Hematopoietic multipotent progenitor cell treated with erythropoietin and hydrocortisone succinate and interleukin-3 and kit ligand, for 15 days (in vitro differentiated cells): ENCODE results near the gene GSE1.
A peak's percentile ranks its signal among the peaks of the same experiment; 100 is the strongest.

Source experiments
- DNase-seq: peaks from one replicate; pipeline ENCODE4 v3.0.0-alpha.2; 2015; ENCODE audit warnings: low spot score

GSE1 gene

DNA sequence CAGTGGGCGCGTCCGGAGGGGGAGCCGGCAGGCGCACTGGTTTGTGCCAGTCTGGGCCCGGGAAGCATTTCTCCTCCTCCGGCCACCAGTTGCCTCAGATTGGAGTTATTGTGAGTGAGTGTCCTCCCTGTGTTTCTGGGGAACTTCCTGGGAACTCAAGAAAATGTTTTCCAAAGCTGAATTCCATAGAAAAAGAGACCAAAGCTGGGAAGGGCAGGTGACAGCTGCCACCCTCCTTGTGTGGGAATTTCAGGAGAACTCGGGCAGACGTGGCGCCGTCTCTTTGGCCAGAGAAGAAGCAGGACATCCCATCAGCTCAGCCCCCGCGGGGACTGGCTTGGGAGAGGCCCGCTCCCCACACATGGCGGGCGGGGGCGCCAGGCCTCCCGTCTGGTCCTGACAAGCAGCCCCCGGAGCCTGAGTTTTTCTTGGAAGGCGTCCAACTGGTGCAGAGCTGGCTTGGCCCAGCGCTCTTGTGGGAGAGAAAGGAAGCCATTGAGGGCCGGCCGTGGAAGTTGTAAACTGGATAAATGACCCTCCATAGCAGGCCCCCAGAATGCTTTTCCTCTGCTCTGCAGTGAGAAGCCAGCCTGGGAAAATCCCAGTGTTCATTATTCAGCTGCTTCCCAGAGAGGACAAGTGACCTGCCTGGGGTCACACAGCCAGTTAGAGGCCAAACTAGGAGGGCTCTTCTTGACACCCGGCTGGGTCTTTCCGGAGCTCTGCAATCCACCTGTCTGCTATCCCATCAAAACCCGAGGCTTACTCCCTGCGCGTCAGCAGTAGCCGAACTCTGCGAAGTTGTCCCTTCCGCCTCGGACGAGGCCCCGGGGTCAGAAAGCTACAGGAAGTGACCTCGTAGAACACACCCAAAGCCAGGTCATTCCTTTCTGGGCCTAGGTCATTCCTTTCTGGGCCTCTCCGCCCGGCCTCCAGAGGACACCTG, 39.2 kb upstream of the GSE1 start:
- no peak for DNase-seq

DNA sequence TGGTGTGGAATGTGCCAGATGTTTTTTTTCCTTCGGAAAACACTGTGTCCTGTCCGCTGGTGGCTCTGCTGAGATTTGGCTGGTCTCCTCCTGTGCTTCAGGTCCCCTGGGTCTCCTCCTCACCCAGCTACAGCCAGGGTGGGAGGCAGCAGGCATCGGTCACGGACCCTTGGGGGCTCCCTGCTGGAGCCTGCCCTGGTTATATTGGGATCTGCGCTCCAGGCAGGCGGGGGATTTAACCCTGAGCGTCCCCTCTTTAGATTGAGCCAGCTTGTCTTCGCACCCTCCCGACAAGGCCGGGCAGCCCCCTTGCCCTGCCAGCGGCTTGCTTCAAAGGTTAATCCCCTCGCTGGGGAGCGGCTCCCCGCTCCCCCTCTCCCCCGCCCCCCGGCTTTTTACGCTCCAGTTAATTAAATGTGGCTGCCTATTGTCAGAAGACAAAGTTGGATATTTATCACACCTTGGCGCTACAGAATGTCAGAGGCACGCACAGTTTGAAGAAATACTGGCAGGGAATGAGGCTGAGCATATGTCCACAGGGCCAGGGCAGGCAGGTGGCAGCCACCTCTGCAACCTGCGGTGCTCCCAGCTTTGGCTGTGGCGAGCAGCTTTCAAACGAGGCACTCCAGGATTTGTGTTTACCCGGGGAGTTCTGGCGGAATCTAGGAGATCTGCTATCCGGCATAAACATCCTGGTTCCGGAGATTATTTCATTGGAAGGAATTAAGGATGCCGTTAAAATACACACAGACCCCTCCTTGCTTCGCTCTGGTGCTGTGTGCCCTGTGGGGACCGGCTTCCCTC, 38.2 kb upstream of the GSE1 start:
- DNase-seq: no peak

DNA sequence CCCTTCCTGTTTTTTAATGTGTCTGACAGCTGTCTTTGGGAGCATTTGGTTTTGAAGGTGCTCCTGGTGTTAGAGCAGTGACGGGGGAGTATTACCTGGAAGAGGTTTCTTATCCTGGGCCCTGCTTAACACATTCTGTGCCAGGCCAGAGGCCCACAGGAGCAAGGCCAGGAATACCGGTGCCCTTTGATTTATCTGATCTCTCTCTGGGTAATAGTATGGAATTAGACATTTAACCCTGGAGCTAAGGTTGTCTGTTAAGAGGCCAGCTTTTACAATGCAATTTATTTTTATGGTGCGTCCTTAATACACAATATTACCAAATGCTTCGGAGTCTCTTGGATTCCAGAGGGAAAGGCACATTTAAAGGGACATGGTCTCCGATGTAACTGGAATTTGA, 37.2 kb upstream of the GSE1 start:
- no peak for DNase-seq

DNA sequence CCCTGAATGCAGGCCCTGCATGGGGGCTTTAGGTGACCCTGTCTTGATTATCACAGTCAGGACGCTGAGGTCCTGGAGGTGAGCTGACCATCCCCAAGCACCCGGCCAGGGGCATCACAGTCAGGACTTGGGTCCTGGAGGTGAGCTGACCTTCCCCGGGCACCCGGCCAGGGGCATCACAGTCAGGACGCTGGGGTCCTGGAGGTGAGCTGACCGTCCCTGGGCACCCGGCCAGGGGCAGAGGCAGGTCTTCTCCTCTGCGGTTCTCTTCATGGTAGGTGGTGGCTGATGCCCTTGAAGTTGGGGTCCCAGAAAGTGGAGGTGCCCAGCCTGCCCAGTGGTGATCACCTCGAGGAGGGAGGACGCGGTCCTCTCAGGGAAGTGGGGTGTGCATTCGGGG, 36.2 kb upstream of the GSE1 start:
- DNase-seq: no peak

DNA sequence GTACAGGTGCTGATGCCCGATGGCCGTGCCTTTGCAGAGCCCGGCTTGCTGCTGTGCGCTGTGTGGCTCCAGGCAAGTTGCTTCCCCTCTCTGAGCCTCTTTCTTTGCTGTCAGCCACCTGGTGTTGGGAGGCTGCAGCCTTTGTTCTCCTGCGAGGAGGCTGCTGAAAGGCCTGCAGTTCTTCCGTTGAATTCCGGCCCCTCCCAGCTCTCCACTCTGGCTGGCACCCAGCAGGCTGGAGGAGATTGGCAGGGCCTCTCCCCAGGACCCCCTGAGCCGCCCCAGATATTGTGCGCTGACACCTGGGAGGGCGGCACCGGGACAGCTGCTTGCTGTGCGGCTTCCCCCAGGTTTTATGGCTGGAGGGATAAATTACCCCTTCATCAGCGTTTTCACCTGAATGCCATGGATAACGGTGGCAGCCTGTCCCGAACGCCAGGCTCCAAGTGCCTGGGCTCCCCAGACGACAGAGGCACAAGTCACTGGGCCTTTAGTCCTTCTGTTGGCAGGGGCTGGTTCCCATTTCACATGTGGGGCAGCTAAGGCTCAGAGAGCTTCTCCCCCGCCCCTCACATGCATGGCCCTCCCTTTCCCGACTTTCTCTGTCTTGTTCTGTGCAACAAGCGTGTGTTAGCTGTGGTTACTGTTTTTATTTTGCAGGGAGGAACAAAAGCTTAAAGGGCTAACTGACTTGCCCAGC, 35.1 kb upstream of the GSE1 start:
- DNase-seq: no peak

DNA sequence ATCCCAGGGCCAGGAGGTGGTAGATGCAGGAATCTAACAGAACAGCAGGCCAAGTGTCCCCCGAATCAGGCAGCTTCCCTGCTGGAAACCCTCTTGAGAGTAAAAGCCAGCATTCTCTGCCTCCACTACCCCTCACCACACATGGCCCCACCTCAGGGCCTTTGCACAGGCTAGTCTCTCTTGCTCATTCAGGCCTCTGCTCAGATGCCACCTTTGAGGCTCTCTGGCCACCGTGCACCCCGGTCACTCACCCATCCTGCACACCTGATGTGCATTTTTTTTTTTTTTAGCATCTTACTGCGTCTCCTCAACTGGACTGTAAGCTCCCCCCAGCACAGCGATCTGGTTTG, 34.5 kb upstream of the GSE1 start:
- no peak for DNase-seq

DNA sequence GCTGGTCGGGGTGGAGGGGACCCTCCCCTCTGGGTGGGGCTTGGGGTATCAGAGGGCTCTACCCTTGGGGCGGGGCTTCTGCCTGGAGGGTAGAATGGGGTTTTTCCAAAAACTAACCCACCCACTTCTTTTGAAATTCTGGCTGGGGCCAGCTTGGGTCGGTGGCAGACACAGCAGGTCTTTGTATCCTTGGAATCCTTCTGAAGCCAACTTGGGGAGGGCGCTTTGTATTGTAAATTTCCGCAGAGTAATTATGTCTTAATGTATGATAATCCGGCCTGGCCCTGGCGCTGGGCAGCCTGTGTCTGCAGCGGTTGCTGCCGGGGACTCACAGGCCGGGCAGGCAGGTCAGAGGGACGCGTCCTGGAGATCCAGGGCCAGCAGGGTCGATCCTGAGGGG, 33.9 kb upstream of the GSE1 start:
- DNase-seq: no peak

DNA sequence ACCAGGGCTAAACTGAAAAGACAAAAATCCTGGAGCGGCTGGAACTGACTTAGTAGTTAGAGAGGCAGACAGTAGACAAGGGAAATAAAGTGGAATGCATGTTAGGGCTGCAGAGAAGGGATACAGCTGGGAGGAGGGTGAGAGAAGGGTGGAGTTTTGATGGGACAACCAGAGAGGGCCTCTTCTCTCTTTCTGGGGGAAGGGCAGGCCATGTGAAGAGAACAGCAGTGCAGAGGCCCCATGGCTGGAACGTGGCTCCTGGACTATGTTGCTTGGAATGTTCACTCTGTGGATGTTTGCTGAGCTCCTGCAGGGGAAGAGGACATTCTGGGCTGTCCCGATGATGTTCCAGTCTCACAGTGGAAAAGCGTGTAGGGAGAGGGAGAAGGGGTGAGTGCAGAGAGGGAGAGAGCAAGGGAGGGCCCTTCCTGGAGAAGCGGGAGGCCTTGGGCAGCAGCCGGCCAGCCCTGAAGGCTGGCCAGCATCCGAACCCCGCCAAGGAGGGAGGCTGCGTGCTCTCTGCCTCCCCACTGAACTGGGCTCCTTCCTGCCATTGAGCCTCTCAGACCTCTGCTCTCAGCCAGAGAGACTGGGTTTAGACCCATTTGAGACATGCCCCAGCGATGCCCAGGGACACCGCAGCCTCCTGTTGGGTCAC, 33.1 kb upstream of the GSE1 start:
- no peak for DNase-seq

DNA sequence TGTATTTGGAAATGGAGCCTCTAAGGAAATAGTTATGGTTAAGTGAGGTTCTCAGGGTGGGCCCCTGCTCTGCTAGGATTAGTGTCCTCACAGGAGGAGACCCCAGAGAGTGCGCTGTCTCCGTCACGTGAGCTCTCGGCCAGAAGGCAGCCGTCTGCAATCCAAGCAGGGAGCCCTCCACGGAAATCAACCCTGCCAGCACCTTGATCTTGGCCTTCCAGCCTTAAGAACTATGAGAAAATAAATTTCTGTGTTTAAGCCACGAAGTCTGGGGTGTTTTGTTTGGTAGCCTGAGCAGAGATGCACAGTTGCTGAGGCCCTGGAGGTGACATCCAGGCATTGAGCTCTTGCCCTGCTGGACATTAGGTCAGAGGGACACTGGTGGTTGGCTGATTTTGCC, 32.4 kb upstream of the GSE1 start:
- DNase-seq: no peak

DNA sequence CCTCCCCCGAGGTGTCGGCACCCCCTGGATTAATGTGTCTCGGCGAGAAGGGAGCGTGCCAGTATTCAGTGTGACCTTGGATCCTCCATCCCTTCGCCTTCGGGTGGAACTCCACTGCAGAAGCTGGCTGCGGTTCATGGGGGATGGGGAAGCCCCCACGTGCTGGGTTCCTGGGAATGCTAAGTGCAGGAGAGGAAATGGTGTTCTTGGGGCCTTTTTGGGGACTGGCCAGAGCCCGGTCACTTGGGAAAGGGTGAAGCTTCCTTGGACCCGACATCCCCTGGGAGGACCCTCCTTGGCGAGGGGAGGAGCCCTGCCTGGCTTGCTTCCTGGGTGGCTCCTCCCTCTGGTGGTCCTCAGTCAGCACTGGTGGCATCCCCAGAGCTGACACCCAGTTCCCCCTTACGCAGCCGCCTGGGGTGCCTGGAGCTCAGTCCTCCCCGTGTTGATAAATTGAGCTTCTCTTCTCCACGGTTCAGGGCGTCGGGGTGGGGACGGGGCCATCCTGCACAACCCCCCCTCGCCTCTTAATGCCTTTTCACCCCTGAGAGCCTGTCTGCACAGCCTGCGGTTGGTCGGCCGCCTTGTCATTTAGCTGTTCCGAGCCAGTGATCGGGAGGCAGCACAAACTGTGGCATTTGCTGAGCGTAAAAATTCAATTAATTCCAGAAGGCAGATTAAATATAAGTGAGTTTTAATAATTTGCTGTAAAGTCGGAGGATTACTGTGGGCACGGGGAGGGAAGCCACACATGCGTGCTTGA, 30.7 kb upstream of the GSE1 start:
- DNase-seq: no peak

DNA sequence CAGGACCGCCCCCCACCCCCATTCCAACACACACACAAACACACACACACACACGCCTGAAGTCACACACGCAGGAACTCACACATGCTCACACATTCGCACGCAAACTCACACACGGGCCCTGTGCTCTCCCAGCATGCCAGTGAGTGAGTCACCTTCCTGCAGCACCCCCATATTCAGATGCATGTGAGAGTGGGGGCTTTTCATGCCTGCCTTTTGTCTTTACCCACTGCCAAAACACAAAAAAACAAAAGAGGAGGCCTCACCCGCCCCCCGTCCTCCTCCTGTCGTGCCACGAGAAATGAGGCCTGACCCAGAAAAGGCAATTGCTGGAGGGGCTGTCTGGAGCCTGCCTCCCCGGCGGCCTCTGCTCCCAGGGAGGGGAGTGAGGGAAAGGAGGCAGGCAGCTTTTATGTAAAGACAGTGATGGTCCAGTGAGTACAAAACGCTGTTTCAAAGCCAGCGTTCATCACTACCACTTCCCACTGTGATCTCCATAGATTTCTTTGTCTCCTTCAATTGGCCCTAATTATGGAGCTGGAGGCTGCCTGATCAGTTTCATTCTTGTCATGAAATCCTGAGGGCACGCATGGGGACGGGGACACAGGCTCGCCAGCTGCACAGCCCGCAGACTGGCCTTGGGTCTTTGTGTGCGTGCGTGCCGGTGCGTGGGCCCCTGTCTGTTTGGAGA, 29.5 kb upstream of the GSE1 start:
- no peak for DNase-seq

DNA sequence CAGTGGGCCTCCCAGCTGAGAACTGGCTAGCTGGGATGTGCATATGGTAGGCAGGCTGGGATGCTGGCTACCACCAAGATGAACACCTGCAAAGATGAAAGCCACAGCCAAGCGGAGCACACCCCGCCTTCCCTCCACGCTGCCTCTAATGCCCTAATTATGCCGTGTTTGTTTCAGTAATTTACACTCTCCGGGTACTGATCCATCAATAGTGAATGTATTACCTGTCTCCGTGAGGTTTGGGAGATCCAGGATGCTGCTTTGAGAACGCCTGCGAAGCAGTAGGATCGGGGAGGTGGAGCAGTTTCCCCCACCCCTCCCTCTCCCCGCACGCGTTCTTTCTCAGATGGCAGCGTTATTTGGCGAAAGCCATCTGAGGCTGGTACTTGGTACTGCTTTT, 28.9 kb upstream of the GSE1 start:
- no peak for DNase-seq

DNA sequence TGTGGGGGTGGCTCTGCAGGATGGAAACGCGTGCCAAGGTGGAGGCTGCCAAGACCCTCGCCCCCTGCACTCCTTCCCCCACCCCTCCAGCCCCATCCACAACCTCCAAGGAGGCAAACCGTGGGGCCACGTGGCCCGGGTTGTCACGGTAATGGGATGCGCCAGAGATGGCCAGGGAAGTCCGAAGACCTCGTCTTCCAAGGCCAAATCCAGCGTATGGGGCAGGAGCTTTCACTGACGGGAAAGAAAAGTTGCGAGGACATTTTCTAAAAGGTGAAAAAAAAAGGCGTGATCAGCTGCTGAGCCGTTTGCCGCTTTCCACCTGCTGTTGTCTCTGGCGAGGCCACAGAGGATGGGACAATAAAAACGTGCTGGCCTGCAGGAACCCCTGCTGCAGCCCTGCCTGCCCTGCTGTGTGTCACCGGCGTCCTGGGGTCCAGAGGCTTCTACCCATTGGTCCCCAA, 28.3 kb upstream of the GSE1 start:
- no peak for DNase-seq

DNA sequence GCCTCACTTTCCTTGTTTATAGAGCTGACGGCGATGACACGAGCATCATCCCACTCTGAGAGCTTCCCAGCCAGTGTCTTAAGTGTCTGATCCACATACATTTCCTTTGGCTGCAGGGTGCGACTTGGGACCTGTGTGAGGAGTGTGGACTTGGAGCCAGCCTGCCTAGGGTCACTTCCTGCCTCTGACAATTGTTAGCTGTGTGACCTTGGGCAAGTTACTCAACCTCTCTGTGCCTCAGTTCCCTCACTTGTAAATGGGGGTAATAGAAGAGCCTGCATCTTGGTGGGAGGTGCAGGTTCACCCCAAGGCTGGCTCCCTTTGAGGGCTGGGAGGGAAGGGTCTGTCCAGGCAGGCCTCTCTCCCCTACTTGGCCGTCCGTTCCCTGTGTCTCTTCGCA, 27.4 kb upstream of the GSE1 start:
- DNase-seq: no peak

DNA sequence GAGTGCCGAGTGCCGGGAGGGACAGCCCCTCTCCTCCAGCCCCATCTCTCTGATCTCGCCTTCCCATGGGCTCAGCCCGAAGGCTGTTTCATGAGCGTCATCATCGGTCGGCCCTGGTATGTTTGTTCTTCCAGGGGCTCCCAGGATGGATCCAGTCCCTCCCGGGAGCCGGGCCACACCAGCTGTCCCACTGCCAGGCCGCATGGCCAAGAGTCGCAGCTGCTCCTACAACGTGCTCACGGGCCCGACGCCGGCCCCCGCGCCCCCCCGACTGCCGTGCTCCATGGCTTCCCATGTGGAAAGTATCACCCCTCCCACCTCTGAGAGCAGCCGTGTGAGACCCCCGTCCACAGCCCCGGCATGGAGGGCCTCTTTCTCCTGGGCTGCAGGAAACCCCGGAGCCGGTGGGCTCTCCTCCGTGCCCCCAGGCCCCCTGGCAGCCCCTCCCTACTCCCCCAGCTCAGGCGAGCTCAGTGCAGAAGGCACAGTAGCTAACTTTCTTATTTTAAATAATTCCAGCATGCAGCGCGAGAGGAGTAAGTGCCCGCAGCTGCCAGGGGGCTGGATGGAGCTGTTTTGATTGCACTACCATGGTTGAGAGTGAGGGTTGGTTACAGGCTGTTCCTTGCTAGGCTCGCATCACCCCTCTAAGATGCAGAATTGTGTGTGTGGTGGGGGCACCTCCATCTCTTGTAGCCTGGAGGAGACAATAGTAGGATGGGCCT, 26.6 kb upstream of the GSE1 start:
- no peak for DNase-seq

DNA sequence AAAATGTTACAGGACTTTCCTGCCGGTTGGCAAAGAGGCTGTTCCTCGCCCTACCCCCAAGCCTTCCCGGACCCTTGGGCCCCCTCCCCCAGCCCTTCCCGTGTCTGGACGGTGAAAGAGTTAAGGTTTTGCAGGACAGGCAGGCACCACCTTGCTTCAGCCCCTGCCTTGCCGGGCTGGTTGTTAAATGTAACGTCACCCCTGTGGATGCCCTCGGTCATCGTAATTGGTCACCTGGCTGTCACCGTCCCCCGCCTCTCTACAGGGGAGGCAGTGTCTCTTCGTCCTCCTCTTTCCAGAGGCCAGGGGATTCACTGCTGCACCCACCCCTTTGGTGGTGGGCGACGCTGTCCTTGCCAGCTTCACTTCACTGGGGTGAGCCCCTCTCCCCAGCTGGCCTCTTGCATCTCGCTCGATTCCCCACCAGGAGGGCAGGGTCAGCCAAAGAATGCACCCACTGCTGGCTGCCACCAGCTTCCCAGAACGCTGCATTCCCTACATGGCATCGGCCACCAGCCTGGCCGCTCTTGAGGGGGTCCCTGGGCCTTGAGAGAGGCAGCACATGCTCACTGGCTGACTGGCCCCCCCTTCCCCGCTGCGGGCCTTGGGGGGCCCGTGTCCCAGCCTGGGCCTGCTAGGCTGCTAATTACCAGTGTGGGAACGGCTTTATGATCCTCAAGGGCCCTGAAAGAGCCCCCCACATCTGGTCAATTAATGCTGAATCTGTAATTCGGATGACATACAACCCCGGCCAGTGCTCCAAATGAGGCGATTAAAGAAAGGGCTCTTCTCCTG, 25.2 kb upstream of the GSE1 start:
- no peak for DNase-seq

DNA sequence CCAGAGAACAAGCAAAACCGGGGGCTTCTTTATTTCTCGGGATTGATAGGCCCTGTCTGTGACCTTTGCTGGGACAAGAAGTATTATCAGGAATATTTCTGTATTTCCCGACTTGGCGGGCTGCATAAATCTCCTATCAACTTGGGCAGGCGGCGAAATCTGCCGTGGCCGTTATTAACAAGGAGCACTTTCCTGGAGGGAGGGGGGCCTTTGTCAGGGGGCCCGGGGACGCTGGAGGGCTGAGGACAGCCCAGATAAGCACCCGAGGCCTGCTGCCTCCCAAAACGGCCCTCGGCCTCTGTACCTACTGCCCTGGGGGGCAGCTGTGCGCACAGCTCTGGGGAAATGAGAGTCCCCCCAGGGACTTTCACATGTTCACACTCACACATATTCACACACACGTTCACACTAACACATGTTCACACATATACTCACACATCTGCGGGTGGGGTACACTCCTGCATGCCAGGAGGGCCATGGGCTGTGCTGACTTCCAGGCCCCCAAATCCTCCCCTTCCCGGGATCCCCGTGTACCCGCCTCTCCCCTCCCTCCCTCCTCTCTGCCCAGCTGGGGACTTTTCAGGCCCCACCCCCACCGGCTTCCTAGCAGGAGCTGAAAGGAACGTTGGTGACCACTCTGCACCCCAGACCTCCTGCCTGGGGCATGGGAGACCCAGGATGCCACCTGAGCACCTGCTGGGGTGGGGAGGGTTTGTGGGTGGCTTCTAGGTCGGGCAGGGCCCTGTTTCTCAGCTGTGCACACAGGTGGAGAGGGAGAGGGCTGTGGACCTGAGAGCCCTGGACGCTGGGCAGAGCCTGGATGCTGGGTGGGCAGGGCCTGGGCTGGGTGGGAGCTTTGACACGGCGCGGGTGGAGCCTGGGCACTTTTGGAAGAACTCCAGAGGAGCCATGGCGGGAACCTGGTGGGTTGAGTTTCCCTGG, 24.3 kb upstream of the GSE1 start:
- DNase-seq: peak; percentile 44
